ENCODE data around the gene PLIN1.

PLIN1 gene

GRCh38 chr15:89623165-89623564 is 56.0 kb downstream of the PLIN1 start:
- no peak for DNase-seq

GRCh38 chr15:89621547-89621946 is 57.6 kb downstream of the PLIN1 start:
- DNase-seq, result no peak

- no peak for DNase-seq
Observed at GRCh38 chr15:89616228-89616627, 62.9 kb downstream of the PLIN1 start.

GRCh38 chr15:89615135-89615534 is 64.0 kb downstream of the PLIN1 start:
- DNase-seq, result no peak

Data from SIG-M5 (cell line).